Measurements from ENCODE around the gene SHANK2. TPM values are rescaled to one million over a fixed set of nuclear protein-coding genes. Genes with fewer than 3 reads are reported as not detected.

Gene SHANK2
- total RNA-seq, 4 donors from 2014 or later = 10.8 to 25.3 (median 15.6) TPM

DNA sequence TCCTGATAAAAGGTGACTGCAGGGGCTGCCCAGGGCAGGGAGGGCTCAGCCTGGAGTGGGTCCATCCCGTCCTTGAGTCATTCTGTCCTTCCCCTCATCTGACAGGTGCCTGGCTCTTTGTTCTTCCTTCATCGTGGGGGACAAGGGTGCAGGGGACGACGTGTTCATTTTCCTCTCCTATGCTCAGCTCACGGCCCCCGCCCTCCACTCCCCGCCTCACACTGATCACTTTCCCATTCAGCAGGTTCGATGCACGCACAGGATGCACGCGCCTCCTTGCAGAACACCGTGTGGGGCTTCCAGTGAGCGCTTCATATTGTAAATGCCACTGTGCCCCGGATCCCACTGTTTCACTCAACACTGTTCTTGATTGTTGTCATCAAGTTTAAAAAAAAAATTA lies 32.7 kb upstream of the SHANK2 start:
- intact Hi-C loops (cut with DNase I) = no loop called here
- TF ChIP-seq POLR2A (IDR thresholded peaks at IDR 0.05; ENCODE audit: low read depth) (no peak), POLR2AphosphoS5 (IDR thresholded peaks at IDR 0.05) (no peak), EP300 (IDR thresholded peaks at IDR 0.05) (no peak)
- TF ChIP-seq, protein P1, sequence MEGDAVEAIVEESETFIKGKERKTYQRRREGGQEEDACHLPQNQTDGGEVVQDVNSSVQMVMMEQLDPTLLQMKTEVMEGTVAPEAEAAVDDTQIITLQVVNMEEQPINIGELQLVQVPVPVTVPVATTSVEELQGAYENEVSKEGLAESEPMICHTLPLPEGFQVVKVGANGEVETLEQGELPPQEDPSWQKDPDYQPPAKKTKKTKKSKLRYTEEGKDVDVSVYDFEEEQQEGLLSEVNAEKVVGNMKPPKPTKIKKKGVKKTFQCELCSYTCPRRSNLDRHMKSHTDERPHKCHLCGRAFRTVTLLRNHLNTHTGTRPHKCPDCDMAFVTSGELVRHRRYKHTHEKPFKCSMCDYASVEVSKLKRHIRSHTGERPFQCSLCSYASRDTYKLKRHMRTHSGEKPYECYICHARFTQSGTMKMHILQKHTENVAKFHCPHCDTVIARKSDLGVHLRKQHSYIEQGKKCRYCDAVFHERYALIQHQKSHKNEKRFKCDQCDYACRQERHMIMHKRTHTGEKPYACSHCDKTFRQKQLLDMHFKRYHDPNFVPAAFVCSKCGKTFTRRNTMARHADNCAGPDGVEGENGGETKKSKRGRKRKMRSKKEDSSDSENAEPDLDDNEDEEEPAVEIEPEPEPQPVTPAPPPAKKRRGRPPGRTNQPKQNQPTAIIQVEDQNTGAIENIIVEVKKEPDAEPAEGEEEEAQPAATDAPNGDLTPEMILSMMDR (IDR thresholded peaks at IDR 0.05) = no peak
- whole genome bisulfite sequencing = 73% methylated on average over 14 of the region's 14 CpGs
- Histone ChIP-seq H3K4me1 (no peaks in the 10 kb centered on the region), H3K36me3 (no peaks in the 10 kb centered on the region), H3K9me3 (peaks cover 0 to 16% (median 10%) of the 10 kb centered on the region in 4 donors), H3K27me3 (peaks cover 0 to 65% (median 0%) of the 10 kb centered on the region in 4 donors), H3K27ac (replicated peaks in 1 of 4) (no peak overlapping the region), H3K4me3 (no peak overlapping the region)
- no peak for DNase-seq (ENCODE audit: extremely low spot score)

GRCh38 chr11:71284525-71285092 lies 32.2 kb upstream of the SHANK2 start:
- Histone ChIP-seq H3K27me3 (peaks cover 0 to 67% (median 0%) of the 10 kb centered on the region in 4 donors), H3K4me3 (no peak overlapping the region), H3K4me1 (no peaks in the 10 kb centered on the region), H3K36me3 (no peaks in the 10 kb centered on the region), H3K27ac (replicated peaks in 1 of 4) (no peak overlapping the region), H3K9me3 (peaks cover 0 to 11% (median 7%) of the 10 kb centered on the region in 4 donors)
- no peak for TF ChIP-seq POLR2A (IDR thresholded peaks at IDR 0.05; ENCODE audit: low read depth)
- TF ChIP-seq EP300 (IDR thresholded peaks at IDR 0.05) = no peak
- TF ChIP-seq, protein P1 (IDR thresholded peaks at IDR 0.05) = no peak
- no peak for TF ChIP-seq POLR2AphosphoS5 (IDR thresholded peaks at IDR 0.05)
- no peak for DNase-seq (ENCODE audit: extremely low spot score)
- intact Hi-C loops (cut with DNase I) = no loop called here
- WGBS = 68% methylated on average over 2 of the region's 2 CpGs

DNA sequence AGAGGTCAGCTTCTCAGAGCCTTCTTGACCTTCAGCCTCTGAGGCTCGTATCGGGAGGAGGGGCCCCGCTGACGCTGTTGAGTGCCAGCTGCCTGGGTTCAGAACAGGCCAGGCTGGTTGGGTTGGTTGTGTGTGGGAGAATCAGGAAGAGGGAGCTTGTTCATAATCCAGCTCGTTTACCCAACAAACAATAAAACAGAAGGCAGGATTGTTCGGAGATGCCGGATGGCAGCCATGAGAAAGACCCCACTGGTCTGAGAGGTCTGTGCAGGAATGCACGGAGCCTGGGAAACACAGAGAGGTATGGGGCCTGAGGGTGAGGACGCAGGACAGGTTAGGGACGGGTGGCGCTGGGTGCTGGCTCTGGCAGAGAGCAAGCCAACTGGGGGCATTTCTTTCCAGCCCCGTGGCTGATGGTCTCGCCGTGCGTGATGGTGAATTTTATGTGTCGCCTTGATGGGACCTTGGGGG lies 31.6 kb upstream of the SHANK2 start:
- Histone ChIP-seq H3K9me3 (peaks cover 0 to 5% (median 2%) of the 10 kb centered on the region in 4 donors), H3K4me3 (no peak overlapping the region), H3K36me3 (no peaks in the 10 kb centered on the region), H3K4me1 (no peaks in the 10 kb centered on the region), H3K27ac (replicated peaks in 1 of 4) (no peak overlapping the region), H3K27me3 (peaks cover 0 to 65% (median 0%) of the 10 kb centered on the region in 4 donors)
- DNase-seq (ENCODE audit: extremely low spot score) = no peak
- 75% methylated on average over 16 of the region's 16 CpGs for WGBS
- TF ChIP-seq POLR2AphosphoS5 (IDR thresholded peaks at IDR 0.05) = no peak
- TF ChIP-seq EP300 (IDR thresholded peaks at IDR 0.05) = no peak
- TF ChIP-seq, protein P1 (IDR thresholded peaks at IDR 0.05) = no peak
- no peak for TF ChIP-seq POLR2A (IDR thresholded peaks at IDR 0.05; ENCODE audit: low read depth)
- intact Hi-C loops (cut with DNase I) = no loop called here

GRCh38 chr11:71282581-71283351 lies 30.4 kb upstream of the SHANK2 start:
- DNase-seq (ENCODE audit: extremely low spot score) = no peak
- Histone ChIP-seq H3K9me3 (no peaks in the 10 kb centered on the region), H3K4me3 (no peak overlapping the region), H3K36me3 (no peaks in the 10 kb centered on the region), H3K4me1 (no peaks in the 10 kb centered on the region), H3K27me3 (peaks cover 0 to 63% (median 0%) of the 10 kb centered on the region in 4 donors), H3K27ac (replicated peaks in 1 of 4) (no peak overlapping the region)
- TF ChIP-seq POLR2AphosphoS5 (IDR thresholded peaks at IDR 0.05) = no peak
- no peak for TF ChIP-seq EP300 (IDR thresholded peaks at IDR 0.05)
- TF ChIP-seq, protein P1 (IDR thresholded peaks at IDR 0.05) = no peak
- no peak for TF ChIP-seq POLR2A (IDR thresholded peaks at IDR 0.05; ENCODE audit: low read depth)
- intact Hi-C loops (cut with DNase I) = no loop called here
- WGBS = 72% methylated on average over 15 of the region's 15 CpGs
